ENCODE measurements around the gene TMEM175.

The TMEM175 gene

GRCh38 chr4:931960-932712 lies at the start of gene TMEM175, which contains the start of gene GAK:
Gene TMEM175, plus strand, starts transcription at chr4:932460. Its CDS starts 15,280 bp downstream, at chr4:947740.
Gene GAK, minus strand, starts transcription at chr4:932316. Its CDS starts 129 bp downstream, at chr4:932187.
- DNase-seq = peak; percentile 37 to 96 (median 90)

DNA sequence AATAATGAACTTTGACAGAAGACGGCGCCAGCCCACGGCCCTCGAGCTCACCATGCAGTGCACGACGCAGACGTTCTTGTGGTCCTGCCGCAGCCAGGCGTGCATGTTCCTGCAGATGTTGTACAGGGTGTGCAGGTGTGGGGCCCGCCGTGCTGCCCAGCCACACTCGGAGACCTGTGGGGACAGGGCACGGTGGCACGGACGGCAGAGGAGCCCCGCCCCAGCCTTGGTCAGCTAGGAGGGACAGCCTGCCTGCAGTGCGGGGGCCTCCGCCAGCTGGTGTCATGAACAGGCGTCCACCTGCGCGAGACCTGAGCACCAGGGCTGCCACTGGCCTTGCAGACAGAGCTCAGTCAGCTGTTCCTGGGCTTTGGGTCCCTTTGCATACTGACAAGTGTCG lies 49.6 kb upstream of the TMEM175 start:
- no peak for DNase-seq

GRCh38 chr4:883377-884095 lies 48.7 kb upstream of the TMEM175 start:
- no peak for DNase-seq

DNA sequence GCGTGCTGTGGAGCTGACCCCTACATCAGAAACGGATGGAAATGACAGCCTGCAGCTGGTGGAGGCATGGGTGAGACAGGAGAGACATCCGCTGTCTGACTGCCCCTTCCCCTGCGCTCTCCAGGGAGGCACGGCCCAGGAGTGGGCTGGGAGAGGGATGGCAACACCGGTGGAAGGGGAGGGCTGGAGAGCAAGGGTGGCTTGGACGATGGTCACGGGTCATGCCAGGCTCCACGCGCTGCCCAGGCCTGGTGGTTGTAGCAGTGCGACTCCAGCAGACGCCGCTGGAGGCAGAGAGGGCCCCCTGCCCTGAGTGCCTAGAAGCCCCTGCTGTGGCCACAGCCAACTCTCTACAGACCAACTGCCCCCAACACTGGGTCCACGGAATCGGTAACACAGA lies 48.0 kb upstream of the TMEM175 start:
- DNase-seq = no peak

DNA sequence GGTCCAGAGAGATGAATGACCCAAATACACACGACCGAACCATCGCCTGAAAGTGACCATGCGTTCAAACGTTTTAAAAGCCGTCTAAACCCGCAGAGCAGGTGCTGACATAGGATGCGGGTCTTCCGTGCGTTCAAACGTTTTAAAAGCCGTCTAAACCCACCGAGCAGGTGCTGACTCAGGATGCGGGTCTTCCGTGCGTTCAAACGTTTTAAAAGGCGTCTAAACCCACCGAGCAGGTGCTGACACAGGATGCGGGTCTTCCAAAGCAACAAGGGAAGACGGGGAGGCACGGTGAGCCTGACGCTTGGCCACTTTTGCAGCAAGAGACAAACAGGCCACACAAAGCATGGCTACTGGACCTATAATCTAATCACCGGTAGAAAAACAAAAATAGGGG lies 47.4 kb upstream of the TMEM175 start:
- no peak for DNase-seq

DNA sequence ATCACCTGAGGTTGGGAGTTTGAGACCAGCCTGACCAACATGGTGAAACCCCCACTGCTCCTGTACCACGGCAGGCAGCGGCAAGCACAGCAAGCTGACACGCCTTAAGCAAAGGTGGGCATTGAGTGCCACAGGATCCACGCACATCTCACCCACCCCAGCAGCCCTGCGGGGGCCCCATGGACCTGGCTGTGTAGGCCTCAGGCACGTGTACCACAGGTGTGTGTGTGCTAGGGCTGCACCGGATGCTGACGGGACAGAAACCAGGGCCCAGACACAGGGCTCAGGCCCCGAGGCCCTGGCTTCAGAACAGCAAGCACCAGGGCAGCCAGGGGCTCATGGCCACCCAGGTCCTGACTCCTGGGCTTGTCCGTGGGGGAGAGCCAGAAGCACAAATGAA lies 46.9 kb upstream of the TMEM175 start:
- no peak for DNase-seq

DNA sequence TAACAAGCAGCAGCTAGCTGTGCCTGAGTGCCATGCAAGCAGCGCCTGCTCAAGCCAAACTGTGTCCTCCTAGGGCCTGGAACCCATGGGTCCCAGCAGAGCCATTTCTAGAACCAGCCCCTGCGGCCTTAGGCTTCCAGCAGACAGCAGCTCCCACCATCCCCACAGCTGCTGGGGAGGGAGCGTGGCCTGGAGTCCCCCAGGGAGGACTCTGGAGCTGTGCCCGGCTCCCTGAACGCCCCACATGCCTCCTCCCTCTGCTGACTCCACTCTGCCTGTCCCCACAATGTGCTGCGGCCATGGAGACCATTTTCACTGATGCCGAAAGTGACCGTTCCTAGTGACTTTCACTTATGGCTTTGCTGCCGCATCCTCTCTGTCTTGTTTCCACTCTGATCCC lies 46.0 kb upstream of the TMEM175 start:
- DNase-seq = no peak

DNA sequence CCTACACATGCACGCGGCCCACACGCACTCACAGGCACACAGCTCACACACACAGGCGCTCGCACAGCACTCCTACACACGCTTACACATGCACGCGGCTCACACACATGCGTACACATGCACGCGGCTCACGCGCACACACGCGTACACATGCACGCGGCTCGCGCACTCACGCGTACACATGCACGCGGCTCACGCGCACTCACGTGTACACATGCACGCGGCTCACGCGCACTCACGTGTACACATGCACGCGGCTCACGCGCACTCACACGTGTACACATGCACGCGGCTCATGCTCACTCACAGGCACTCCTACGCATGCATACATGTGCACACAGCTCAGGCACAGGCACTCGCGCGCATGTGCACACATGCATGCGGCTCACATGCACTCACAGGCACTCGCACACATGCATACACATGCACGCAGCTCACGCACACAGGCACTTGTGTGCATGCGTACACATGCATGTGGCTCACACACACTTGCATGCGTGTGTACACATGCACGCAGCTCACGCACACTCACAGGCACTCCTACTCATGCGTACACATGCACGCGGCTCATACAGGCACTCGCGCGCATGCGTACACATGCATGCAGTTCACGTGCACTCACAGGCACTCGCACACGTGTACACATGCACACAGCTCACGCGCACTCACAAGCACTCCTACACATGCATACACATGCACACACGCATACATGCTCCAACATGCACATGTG lies 45.1 kb upstream of the TMEM175 start:
- no peak for DNase-seq

DNA sequence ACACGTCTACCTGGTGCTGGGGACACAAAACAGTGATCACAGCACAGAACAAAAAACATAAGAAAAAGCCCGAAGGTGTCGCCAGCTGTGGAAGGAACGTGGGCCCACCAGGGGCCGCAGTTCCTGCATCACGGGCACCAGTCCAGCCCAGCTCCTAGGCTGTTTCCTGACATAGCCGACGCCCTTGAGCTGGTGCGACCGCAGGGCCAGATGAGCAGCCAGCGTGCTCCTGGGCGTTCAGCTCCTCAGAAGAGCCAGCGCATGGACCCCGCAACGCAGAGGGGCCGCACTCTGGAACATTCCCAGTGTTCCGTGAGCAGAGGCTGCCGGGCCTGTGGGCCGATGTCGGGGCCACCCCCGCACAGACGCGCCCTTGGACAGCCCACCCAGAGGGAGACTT lies 44.2 kb upstream of the TMEM175 start:
- DNase-seq = no peak

DNA sequence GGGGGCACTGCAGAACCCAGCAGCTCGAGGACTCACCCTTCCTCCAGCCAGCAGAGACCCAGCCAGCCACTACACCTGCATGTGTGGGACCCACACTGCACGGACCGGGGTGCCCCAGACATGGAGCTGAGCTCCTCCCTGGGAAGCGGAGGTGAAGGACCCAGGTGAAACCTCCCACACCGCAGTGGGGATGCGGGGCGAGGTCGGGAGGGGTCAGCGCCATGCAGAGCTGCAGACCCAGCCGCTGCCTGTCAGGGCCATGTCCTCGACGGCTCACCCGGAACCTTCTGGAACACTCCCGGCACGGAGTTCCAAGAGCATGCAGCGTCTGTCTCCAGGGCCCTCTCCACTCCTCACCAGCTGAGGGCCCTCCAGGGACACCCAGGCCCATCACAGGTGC lies 42.7 kb upstream of the TMEM175 start:
- DNase-seq = no peak

DNA sequence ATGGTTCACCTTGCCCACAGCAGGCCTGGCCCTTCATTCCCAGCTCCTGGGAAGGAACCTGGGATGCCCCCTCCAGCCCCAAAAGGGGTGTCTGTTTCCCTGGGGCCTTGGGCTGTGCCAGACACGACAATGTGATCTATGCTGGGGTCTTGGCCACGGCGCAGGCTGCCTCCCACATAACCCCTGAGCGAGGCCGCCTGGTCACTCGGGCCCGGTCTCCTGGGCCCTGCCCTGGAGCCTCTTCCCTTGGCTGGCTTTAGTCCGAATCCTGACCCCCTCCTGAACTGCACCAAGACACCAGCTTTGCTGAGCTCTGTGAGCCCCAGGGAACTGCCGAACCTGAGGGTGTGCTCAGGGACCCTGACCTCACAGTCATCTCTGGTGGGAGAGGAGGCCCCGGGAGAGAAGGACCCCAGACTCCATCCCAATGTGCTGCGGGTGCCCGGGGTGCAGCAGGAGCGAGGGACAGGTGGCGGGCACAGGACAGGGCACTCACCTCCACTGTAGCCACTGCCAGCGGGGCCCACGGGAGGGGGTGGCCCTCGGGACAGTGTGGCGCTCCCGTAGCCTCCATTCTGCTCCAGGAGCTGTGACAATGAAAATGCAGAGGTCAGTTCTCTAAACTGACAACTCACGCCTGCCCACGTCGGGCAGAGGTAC lies 42.1 kb upstream of the TMEM175 start:
- DNase-seq = no peak

DNA sequence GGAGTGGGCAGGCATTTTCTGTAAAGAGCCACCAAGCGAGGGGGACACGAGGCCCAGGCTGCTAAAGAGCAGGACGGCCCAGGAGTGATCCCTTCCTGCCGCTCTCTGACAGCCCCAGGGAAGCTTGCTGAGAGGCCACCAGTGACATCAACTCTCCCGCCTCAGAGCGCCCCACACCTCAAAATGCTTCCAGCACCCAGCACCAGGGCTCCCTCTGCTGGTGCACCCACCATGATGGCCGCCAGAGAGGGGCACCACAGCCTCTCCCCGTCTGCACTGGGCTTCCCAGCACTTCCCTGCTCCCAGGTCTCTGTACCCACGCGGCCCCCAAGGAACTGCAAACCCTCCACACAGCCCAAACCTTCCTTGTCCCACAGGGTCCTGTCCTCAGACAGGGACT lies 40.5 kb upstream of the TMEM175 start:
- DNase-seq = no peak

- DNase-seq = no peak
Observed at GRCh38 chr4:892780-893179, 39.5 kb upstream of the TMEM175 start.

- no peak for DNase-seq
Observed at GRCh38 chr4:893276-893994, 38.8 kb upstream of the TMEM175 start.

GRCh38 chr4:893995-894705 lies 38.1 kb upstream of the TMEM175 start:
- no peak for DNase-seq

DNA sequence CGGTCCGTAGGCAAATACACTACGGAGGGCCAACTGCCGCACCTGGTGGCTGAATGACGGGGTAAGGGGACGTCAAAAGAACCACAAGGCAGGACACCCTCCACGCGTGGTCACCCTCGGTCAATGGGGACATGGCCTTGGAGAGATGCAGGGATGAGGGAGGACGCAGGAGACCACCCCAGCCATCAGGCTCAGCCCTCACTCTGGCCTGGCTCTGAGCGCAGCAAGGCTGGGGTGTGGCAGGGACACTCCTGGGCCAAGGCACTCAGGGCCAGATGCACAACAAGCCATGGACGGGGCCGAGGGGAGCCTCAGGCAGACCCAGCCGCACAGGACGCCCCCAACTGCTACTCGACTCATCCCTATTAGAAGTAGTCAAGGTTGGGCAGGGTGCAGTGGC lies 36.7 kb upstream of the TMEM175 start:
- DNase-seq = no peak

- DNase-seq = no peak
Observed at GRCh38 chr4:896216-896615, 36.0 kb upstream of the TMEM175 start.

- no peak for DNase-seq
Observed at GRCh38 chr4:896630-897029, 35.6 kb upstream of the TMEM175 start.

GRCh38 chr4:898123-898522 lies 34.1 kb upstream of the TMEM175 start:
- no peak for DNase-seq

DNA sequence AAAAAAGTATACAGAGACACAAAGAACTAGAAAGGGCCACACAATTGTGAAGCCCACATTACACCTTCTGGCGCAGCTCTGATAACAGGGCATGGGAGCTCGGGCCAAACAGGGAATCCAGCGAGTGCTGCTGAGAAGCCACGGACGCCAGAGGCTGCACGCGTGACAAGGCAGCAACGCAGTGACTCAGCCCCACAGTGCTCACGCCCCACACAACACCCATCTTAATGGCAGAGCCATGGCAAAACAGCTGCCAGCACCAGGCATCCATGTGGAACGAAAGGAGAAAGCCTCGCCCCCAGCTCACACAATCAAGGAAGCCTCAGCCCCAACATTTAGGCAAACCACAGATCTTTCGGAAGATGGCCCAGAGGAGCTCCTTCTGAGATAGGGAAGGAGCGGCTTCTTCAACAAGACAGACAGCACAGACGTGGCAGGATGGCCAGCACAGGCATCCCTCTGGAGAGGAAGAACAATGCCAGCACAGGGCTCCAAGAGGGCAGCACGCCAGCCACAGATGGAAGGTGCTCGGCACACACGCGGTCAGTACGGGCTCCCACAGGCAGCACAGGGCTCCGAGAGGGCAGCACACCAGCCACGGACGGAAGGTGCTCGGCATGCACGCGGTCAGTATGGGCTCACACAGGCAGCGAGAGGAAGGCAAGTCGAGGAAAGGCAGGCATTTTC lies 33.2 kb upstream of the TMEM175 start:
- peak in 20 of 56 donors; percentile 9 to 54 (median 22) for DNase-seq
